GM23248 (cell line): ENCODE measurements around the gene CBX3. TPM values are rescaled to one million over a fixed set of nuclear protein-coding genes. Genes with fewer than 3 reads are reported as not detected.
"Not testable (repeated sequence)": the region's sequence is repeated elsewhere in the genome, so short reads cannot be mapped to it uniquely, and the experiment has no call there.

ENCODE experiments used
- DNase-seq: peaks from one replicate; pipeline ENCODE4 v3.0.0-alpha.2; 2015
- H2AFZ ChIP-seq: fragments of 200-600 bp; sonication (generic); 2 replicates; pipeline ENCODE4 v1.6.1; 2016; ENCODE audit warnings: antibody characterized with exemption
- H3F3A ChIP-seq: fragments of 200-600 bp; sonication (generic); 2 replicates; pipeline ENCODE4 v1.6.1; 2016; ENCODE audit warnings: mild to moderate bottlenecking, antibody characterized with exemption, mixed run types; ENCODE audit not compliant: insufficient read depth
- H3K27ac ChIP-seq: fragments of 200-600 bp; sonication (generic); 2 replicates; pipeline ENCODE4 v1.5.1; 2016; ENCODE audit warnings: mild to moderate bottlenecking
- H3K27me3 ChIP-seq: fragments of 200-600 bp; sonication (generic); replicated peaks from 2 replicates; pipeline ENCODE4 v1.6.1; 2016; ENCODE audit warnings: mild to moderate bottlenecking; ENCODE audit not compliant: insufficient read depth
- H3K36me3 ChIP-seq: fragments of 200-600 bp; sonication (generic); 2 replicates; pipeline ENCODE4 v1.6.1; 2016; ENCODE audit warnings: low read depth, mild to moderate bottlenecking
- H3K4me1 ChIP-seq: fragments of 200-600 bp; sonication (generic); 2 replicates; pipeline ENCODE4 v1.6.1; 2016; ENCODE audit warnings: mild to moderate bottlenecking; ENCODE audit not compliant: insufficient read depth
- H3K4me2 ChIP-seq: fragments of 200-600 bp; sonication (generic); one replicate; pipeline ENCODE4 v1.6.1; 2016; ENCODE audit warnings: mild to moderate bottlenecking; ENCODE audit not compliant: unreplicated experiment
- H3K4me3 ChIP-seq: fragments of 200-600 bp; sonication (generic); 2 replicates; pipeline ENCODE4 v1.5.1; 2016; ENCODE audit warnings: mild to moderate bottlenecking
- H3K79me2 ChIP-seq: fragments of 200-600 bp; sonication (generic); 2 replicates; pipeline ENCODE4 v1.6.1; 2016; ENCODE audit warnings: mild to moderate bottlenecking; ENCODE audit not compliant: insufficient read depth
- H3K9ac ChIP-seq: fragments of 200-600 bp; sonication (generic); 2 replicates; pipeline ENCODE4 v1.6.1; 2016; ENCODE audit warnings: mild to moderate bottlenecking
- H3K9me2 ChIP-seq: fragments of 200-600 bp; sonication (generic); 2 replicates; pipeline ENCODE4 v1.6.1; 2016; ENCODE audit warnings: mixed run types, mild to moderate bottlenecking, moderate library complexity; ENCODE audit not compliant: insufficient read depth
- H3K9me3 ChIP-seq: fragments of 200-600 bp; sonication (generic); one replicate; pipeline ENCODE4 v1.6.1; 2017; ENCODE audit warnings: low read depth
- H4K20me1 ChIP-seq: fragments of 200-600 bp; sonication (generic); 2 replicates; pipeline ENCODE4 v1.6.0; 2016; ENCODE audit not compliant: insufficient read depth
- EZH2 ChIP-seq: fragments of 200-600 bp; sonication (generic); IDR thresholded peaks from 2 replicates; pipeline ENCODE4 v1.6.1; 2018; ENCODE audit warnings: antibody characterized with exemption, mild to moderate bottlenecking; ENCODE audit not compliant: insufficient read depth, poor library complexity, severe bottlenecking
- EZH2phosphoT487 ChIP-seq: fragments of 200-600 bp; sonication (generic); IDR thresholded peaks from 2 replicates; pipeline ENCODE4 v1.6.1; 2018; ENCODE audit warnings: antibody characterized with exemption, moderate library complexity, mild to moderate bottlenecking, low read depth; ENCODE audit not compliant: insufficient read depth
- WGBS, 2 experiments: methylation state at CpG; one replicate each; pipeline ENCODE4 v1.1.6; 2015 to 2017; ENCODE audit warnings: low lambda C conversion rate in 2 of 2, low coverage in 1 of 2; ENCODE audit errors: missing lambda C conversion rate in 2 of 2; 5-methylcytosine and 5-hydroxymethylcytosine counted together
- in situ Hi-C: fragments of 300-500 bp; cut with MboI; formaldehyde crosslinking; loops from 2 replicates; pipeline ENCODE4 v1.15.0; 2020
- polyA plus RNA-seq: library from polyadenylated mRNA; unstranded; fragments of >200 nt; fragmentation: Nextera tagmentation; extraction: Ambion mirVana; gene quantifications from 2 replicates; pipeline ENCODE4 v1.2.1, GENCODE V29; 2016
- total RNA-seq: library from RNA; depleted of rRNA; stranded (reverse); fragments of >200 nt; shearing (Covaris generic); gene quantifications from 2 replicates; pipeline ENCODE4 v1.2.3, GENCODE V29; 2014; rRNA removed

Gene CBX3
- total and polyA plus RNA-seq, 2 experiments from 2014 or later: 73.3 to 122 TPM

DNA sequence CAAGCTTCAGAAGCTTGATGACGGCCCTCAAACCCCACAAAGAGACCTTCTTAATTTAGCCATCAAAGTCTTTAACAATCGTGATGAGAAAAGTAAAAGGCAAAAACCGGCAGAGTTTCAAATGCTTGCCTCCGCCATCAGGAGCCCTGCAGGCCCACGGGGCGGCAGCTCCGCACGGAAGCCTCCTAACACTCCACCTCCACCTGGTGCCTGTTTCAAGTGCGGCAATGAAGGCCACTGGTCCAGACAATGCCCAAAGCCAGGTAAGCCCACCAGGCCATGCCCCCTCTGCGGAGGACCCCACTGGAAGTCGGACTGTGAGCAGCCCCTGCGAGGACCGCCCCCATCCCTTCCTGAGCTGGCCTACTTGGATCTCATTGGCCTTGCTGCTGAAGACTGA, 43.6 kb downstream of the CBX3 start:
- H3K79me2 ChIP-seq: no peaks in the 10 kb centered on the region
- no peaks in the 10 kb centered on the region for H3K9me3 ChIP-seq
- no peak overlapping the region for H3K4me3 ChIP-seq
- H3K9ac ChIP-seq: no peak overlapping the region
- no peak for DNase-seq
- no peaks in the 10 kb centered on the region for H3K9me2 ChIP-seq
- H3K27ac ChIP-seq: no peak overlapping the region
- H3F3A ChIP-seq: no peaks in the 10 kb centered on the region
- no peak overlapping the region for H3K4me2 ChIP-seq
- in situ Hi-C loops: no loop called here
- WGBS, 2 experiments: 70 to 72% methylated on average over 13 of the region's 13 CpGs
- no peaks in the 10 kb centered on the region for H3K4me1 ChIP-seq
- H3K36me3 ChIP-seq: no peaks in the 10 kb centered on the region
- no peaks in the 10 kb centered on the region for H3K27me3 ChIP-seq
- no peaks in the 10 kb centered on the region for H4K20me1 ChIP-seq
- TF ChIP-seq EZH2: no peak
- no peak for TF ChIP-seq EZH2phosphoT487
- H2AFZ ChIP-seq: no peak overlapping the region

DNA sequence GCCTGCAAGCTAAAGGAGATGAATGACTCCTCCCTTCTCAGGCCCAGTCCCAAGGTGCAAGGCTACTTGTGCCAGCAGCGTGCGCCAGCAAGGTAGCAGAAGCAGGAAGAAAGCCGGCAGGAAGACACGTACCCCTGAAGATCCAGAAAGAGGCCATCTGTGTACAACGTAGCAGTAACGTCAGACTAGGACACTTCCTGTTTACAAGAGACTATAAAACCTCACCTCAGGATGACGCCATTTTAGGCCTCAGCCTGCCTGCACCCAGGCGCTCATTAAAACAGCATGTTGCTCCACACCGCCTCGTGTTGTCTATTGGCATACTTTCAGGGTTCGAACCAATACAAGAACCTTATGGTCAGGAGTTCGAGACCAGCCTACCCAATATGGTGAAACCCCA, 48.7 kb downstream of the CBX3 start:
- Histone ChIP-seq H3K4me1 (no peaks in the 10 kb centered on the region), H3F3A (no peaks in the 10 kb centered on the region), H3K9me2 (no peaks in the 10 kb centered on the region), H3K4me2 (no peak overlapping the region), H3K79me2 (no peaks in the 10 kb centered on the region), H3K36me3 (no peaks in the 10 kb centered on the region), H3K27me3 (no peaks in the 10 kb centered on the region), H2AFZ (no peak overlapping the region), H3K4me3 (no peak overlapping the region), H3K9me3 (no peaks in the 10 kb centered on the region), H3K27ac (no peak overlapping the region), H3K9ac (no peak overlapping the region), H4K20me1 (no peaks in the 10 kb centered on the region)
- no peak for TF ChIP-seq EZH2
- no peak for TF ChIP-seq EZH2phosphoT487
- in situ Hi-C loops: no loop called here
- WGBS, 2 experiments: 67 to 71% methylated on average over 12 of the region's 12 CpGs
- DNase-seq: no peak

DNA sequence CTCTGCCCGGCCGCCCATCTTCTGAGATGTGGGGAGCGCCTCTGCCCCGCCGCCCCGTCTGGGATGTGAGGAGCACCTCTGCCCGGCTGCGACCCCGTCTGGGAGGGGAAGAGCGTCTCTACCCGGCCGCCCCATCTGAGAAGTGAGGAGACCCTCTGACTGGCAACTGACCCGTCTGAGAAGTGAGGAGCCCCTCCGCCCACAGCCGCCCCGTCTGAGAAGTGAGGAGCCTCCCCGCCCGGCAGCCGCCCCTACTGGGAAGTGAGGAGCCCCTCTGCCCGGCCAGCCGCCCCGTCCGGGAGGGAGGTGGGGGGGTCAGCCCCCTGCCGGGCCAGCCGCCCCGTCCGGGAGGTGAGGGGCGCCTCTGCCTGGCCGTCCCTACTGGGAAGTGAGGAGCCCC, 60.3 kb downstream of the CBX3 start:
- H2AFZ ChIP-seq, in situ Hi-C loops, H3K79me2 ChIP-seq, H3K27me3 ChIP-seq, H3K9me2 ChIP-seq, H3K27ac ChIP-seq, H3K9ac ChIP-seq, H3K9me3 ChIP-seq, H3K36me3 ChIP-seq, DNase-seq, H3K4me2 ChIP-seq, H4K20me1 ChIP-seq, H3K4me1 ChIP-seq, H3F3A ChIP-seq, H3K4me3 ChIP-seq: not testable (repeated sequence)
- 79 to 94% methylated on average over 9 to 19 of the region's 29 CpGs for WGBS, 2 experiments

Other genes with a start within 250 kb of the CBX3 start
- 0.76 and 1.4 TPM in 2 replicates for gene NFE2L3, start 49.5 kb upstream of the CBX3 start, total RNA-seq
- 0.41 and 0.70 TPM in 2 replicates for gene NFE2L3, start 49.5 kb upstream of the CBX3 start, polyA plus RNA-seq
- gene HNRNPA2B1, start 999 bp upstream of the CBX3 start, total RNA-seq: 125 and 134 TPM in 2 replicates
- gene HNRNPA2B1, start 999 bp upstream of the CBX3 start, polyA plus RNA-seq: 493 and 529 TPM in 2 replicates
- 1.4 and 1.5 TPM in 2 replicates for gene SNX10, start 90.1 kb downstream of the CBX3 start, total RNA-seq
- 0.27 and 0.60 TPM in 2 replicates for gene SNX10, start 90.1 kb downstream of the CBX3 start, polyA plus RNA-seq